Activated naive CD4-positive, alpha-beta T cell treated with anti-CD3 and anti-CD28 coated beads, Interleukin-2, amount 50 U/mL, for 24 hours (primary cell): ENCODE data around the gene AP2A2.

Experiments used
- H3K27ac Mint-ChIP-seq: one replicate; pipeline ENCODE4 v1.8.0; 2021; ENCODE audit warnings: mild to moderate bottlenecking, mixed read lengths
- H3K27me3 Mint-ChIP-seq: one replicate; pipeline ENCODE4 v1.8.0; 2021; ENCODE audit warnings: mixed read lengths
- H3K36me3 Mint-ChIP-seq: one replicate; pipeline ENCODE4 v1.8.0; 2021; ENCODE audit warnings: mixed read lengths
- H3K4me1 Mint-ChIP-seq: one replicate; pipeline ENCODE4 v1.8.0; 2021; ENCODE audit warnings: mixed read lengths
- H3K4me3 Mint-ChIP-seq: one replicate; pipeline ENCODE4 v1.8.0; 2021; ENCODE audit warnings: mild to moderate bottlenecking, mixed read lengths
- H3K9me3 Mint-ChIP-seq: one replicate; pipeline ENCODE4 v1.8.0; 2021; ENCODE audit warnings: mixed read lengths

Gene AP2A2

DNA sequence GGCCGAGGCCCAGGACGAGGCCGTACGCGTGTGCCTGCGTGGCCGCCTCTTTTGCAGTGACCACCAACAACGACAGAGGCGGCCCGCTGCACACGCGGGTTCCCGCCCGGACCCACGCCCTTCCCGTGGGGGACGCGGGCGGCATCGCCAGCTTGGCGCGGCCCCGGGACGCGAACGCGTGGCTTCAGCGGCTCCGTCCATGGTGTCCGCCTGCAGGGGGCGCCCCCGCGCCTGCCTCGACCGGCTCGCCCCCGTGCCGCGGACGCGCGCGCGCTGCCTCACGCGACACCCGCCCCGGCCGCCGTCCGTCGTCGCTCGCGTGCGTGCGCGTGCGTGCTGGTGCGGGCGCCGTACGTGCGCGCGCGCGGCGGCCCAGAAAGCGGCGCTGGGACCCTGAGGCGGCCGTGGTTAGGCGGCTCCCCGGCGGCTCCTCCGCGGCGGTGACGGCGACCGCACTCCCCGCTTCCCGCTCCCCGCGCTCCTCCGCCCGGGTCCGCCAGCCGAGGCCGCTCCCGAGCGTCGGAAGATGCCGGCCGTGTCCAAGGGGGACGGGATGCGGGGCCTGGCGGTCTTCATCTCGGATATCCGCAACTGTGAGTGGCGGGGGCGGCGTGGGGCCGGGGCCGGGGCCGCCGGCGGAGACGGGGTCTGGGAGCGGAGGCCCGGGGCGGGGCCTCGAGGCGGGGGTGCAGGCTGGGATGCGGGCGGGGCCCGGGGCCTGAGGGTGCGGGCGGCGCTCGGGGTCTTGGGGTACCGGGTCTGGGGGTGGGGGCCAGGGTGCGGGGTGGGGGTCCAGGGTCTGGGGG lies at the start of gene AP2A2:
Gene AP2A2 (plus strand): TSS at position 375 of the 806 bp plus-strand sequence. CDS start 152 bp downstream, at position 527.
- H3K4me3 Mint-ChIP-seq = peak within 1 kb of the TSS; percentile 88
- no peaks in the 10 kb centered on the region for H3K36me3 Mint-ChIP-seq
- H3K9me3 Mint-ChIP-seq = no peaks in the 10 kb centered on the region
- H3K27me3 Mint-ChIP-seq = no peaks in the 10 kb centered on the region
- peak within 1 kb of the TSS; percentile 83 for H3K27ac Mint-ChIP-seq
- peaks cover 32% of the 10 kb centered on the region for H3K4me1 Mint-ChIP-seq

GRCh38 chr11:876545-876944 lies 49.1 kb upstream of the AP2A2 start:
- Mint-ChIP-seq H3K27ac (no peak overlapping the region), H3K9me3 (no peaks in the 10 kb centered on the region), H3K36me3 (peaks cover 8% of the 10 kb centered on the region), H3K4me3 (no peak overlapping the region), H3K4me1 (no peaks in the 10 kb centered on the region), H3K27me3 (no peaks in the 10 kb centered on the region)

DNA sequence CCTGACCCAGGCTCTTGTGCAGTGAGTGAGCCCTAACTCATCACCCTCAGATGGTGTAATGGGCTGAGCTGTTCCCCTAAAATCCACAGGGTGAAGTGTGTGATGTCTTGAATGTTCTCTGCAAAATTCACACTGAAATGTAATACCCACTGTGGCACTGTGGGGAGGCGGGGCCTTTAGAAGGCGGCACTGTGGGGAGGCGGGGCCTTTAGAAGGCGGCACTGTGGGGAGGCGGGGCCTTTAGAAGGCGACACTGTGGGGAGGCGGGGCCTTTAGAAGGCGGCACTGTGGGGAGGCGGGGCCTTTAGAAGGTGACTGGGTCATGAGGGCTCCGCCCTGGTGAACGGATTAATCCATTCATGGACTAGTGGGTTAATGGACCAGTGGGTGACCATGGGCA lies 48.1 kb upstream of the AP2A2 start:
- H3K27me3 Mint-ChIP-seq = no peaks in the 10 kb centered on the region
- H3K4me3 Mint-ChIP-seq = no peak overlapping the region
- no peaks in the 10 kb centered on the region for H3K9me3 Mint-ChIP-seq
- H3K36me3 Mint-ChIP-seq = peaks cover 14% of the 10 kb centered on the region
- no peaks in the 10 kb centered on the region for H3K4me1 Mint-ChIP-seq
- no peak overlapping the region for H3K27ac Mint-ChIP-seq

- H3K27ac Mint-ChIP-seq = no peak overlapping the region
- peaks cover 12% of the 10 kb centered on the region for H3K36me3 Mint-ChIP-seq
- H3K4me1 Mint-ChIP-seq = no peaks in the 10 kb centered on the region
- H3K4me3 Mint-ChIP-seq = no peak overlapping the region
- no peaks in the 10 kb centered on the region for H3K27me3 Mint-ChIP-seq
- H3K9me3 Mint-ChIP-seq = no peaks in the 10 kb centered on the region
Observed at GRCh38 chr11:880447-880846, 45.2 kb upstream of the AP2A2 start.

GRCh38 chr11:882596-882995 lies 43.1 kb upstream of the AP2A2 start:
- Mint-ChIP-seq H3K36me3 (peaks cover 13% of the 10 kb centered on the region), H3K4me1 (no peaks in the 10 kb centered on the region)

GRCh38 chr11:883527-883926 lies 42.1 kb upstream of the AP2A2 start:
- no peaks in the 10 kb centered on the region for H3K9me3 Mint-ChIP-seq
- peaks cover 11% of the 10 kb centered on the region for H3K36me3 Mint-ChIP-seq
- H3K27me3 Mint-ChIP-seq = no peaks in the 10 kb centered on the region
- H3K27ac Mint-ChIP-seq = no peak overlapping the region
- H3K4me1 Mint-ChIP-seq = no peaks in the 10 kb centered on the region
- no peak overlapping the region for H3K4me3 Mint-ChIP-seq

More at GRCh38 chr11:882596-882995, 43.1 kb upstream of the AP2A2 start:
- Mint-ChIP-seq H3K27ac (peak overlapping the region; percentile 70), H3K9me3 (no peaks in the 10 kb centered on the region), H3K27me3 (no peaks in the 10 kb centered on the region), H3K4me3 (no peak overlapping the region)

GRCh38 chr11:884578-885070 lies 41.0 kb upstream of the AP2A2 start:
- Mint-ChIP-seq H3K27ac (no peak overlapping the region), H3K27me3 (no peaks in the 10 kb centered on the region), H3K9me3 (no peaks in the 10 kb centered on the region), H3K4me1 (no peaks in the 10 kb centered on the region), H3K36me3 (peaks cover 11% of the 10 kb centered on the region), H3K4me3 (no peak overlapping the region)

GRCh38 chr11:886568-886967 lies 39.1 kb upstream of the AP2A2 start:
- no peaks in the 10 kb centered on the region for H3K9me3 Mint-ChIP-seq
- peaks cover 9% of the 10 kb centered on the region for H3K36me3 Mint-ChIP-seq
- H3K4me3 Mint-ChIP-seq = no peak overlapping the region
- no peak overlapping the region for H3K27ac Mint-ChIP-seq
- H3K27me3 Mint-ChIP-seq = no peaks in the 10 kb centered on the region
- H3K4me1 Mint-ChIP-seq = no peaks in the 10 kb centered on the region

GRCh38 chr11:887589-887988 lies 38.1 kb upstream of the AP2A2 start:
- Mint-ChIP-seq H3K4me1 (no peaks in the 10 kb centered on the region), H3K27me3 (no peaks in the 10 kb centered on the region), H3K27ac (no peak overlapping the region), H3K36me3 (peaks cover 3% of the 10 kb centered on the region), H3K4me3 (no peak overlapping the region), H3K9me3 (no peaks in the 10 kb centered on the region)

DNA sequence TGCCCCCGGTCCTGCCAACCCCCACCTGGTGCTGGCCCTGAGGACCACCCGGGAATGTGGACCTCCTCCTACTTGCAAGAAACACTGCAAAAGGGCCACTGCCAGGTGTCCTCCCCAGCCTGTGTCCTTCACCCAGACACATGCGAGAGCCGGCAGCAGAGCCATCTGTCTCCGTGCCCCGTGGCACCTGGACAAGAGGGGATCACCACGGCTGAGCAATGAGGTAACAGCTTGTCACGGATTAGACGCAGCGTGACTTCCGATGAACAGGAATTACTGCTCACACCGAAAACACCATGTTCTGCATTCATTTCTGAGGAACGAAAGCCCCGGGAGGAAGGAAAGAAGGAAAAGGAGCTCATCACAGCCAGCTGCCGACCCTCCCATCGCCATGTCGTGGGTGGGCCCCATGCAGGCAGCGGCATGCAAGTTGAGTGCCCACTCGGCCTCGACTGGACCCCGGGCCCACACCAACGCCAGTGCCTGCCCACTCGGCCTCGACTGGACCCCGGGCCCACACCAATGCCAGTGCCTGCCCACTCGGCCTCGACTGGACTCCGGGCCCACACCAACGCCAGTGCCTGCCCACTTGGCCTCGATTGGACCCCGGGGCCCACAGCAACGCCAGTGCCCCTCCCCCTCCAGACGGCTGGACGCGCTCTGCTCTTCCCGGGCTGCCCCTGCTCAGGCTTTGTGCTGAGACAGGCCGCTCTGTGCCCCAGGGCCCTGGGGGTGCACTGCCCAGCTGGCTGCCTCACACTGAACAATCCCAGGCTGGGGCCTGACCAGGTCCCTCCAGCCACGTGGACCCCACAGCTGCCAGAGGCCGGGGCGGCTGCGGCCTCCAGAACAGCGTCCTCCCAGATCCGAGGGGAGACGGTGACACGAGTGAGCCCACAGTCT lies 37.1 kb upstream of the AP2A2 start:
- Mint-ChIP-seq H3K9me3 (no peaks in the 10 kb centered on the region), H3K27ac (no peak overlapping the region), H3K4me3 (no peak overlapping the region), H3K4me1 (no peaks in the 10 kb centered on the region), H3K27me3 (no peaks in the 10 kb centered on the region), H3K36me3 (peaks cover 3% of the 10 kb centered on the region)

GRCh38 chr11:889257-889656 lies 36.4 kb upstream of the AP2A2 start:
- H3K27ac Mint-ChIP-seq = no peak overlapping the region
- no peaks in the 10 kb centered on the region for H3K4me1 Mint-ChIP-seq
- no peak overlapping the region for H3K4me3 Mint-ChIP-seq
- H3K27me3 Mint-ChIP-seq = no peaks in the 10 kb centered on the region
- no peaks in the 10 kb centered on the region for H3K9me3 Mint-ChIP-seq
- peaks cover 3% of the 10 kb centered on the region for H3K36me3 Mint-ChIP-seq

GRCh38 chr11:889687-890475 lies 35.8 kb upstream of the AP2A2 start:
- Mint-ChIP-seq H3K27ac (no peak overlapping the region), H3K27me3 (no peaks in the 10 kb centered on the region), H3K4me3 (no peak overlapping the region), H3K36me3 (peaks cover 3% of the 10 kb centered on the region), H3K9me3 (no peaks in the 10 kb centered on the region), H3K4me1 (no peaks in the 10 kb centered on the region)

DNA sequence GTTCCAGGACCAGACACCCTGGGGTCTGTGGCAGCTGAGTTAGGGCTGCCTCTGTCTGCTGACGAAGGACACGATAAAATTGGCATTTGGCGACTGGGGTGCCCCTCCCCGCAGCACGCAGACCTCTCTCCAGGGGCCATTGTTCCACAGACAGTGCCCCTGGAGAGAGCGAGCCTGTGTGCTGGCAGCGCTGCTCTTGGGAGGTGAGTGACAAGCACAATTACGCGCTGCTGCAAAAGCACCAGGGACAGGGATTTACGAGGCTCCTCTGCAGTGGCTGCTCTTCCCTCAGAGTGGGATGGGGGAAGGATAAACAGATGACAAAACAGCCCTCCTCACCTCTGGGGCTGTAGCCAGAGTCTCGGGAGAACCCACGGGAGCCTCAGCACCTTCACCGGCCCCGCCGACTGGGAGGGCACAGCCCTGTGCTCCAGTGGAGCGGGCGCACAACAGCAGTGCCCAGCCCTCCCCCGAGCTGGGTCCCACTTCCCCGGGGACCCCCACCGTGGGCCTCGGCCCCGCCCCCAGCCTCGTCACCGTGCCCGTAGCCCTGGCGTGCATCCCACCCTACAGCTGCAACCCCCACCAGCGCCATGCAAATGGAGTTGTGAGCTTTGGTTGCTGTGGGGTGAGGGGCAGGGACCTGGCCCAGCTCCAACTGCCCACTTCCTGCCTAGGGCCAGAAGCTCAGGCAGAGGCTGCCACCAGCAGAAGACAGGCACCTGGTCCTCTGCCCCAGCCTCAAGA lies 34.7 kb upstream of the AP2A2 start:
- H3K4me1 Mint-ChIP-seq = no peaks in the 10 kb centered on the region
- H3K27me3 Mint-ChIP-seq = no peaks in the 10 kb centered on the region
- no peaks in the 10 kb centered on the region for H3K36me3 Mint-ChIP-seq
- H3K27ac Mint-ChIP-seq = no peak overlapping the region
- H3K9me3 Mint-ChIP-seq = no peaks in the 10 kb centered on the region
- no peak overlapping the region for H3K4me3 Mint-ChIP-seq

DNA sequence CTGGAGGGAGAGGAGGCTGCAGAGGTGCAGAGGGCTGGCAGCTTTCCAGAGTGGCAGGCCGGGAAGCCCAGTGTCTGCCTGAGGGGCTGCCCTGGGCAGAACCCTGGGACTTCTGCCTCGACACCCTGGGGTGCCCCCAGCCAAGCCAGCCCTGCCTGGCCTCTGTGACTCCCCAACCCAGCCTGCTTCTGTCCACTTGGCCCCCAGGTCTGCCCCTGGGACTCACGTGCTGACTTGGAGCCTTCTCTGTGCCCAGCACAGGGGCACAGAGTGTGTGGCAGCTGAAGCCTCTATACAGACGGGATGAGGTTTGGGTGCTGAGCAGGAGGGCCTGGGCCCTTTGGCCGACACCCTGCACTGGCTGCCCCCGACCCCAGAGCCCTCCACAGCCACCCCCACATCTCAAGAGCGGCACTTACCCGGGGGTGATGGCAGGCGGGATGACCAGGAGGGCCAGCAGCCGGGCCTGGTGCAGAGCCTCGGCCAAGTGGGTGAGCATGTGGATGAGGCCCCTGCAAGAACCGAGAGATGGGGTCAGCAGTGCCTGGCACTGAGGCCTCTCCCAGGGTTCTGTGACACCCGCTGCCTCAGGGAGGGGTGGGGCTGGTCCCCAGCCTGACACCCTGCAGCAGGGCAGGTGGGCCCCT lies 32.5 kb upstream of the AP2A2 start:
- Mint-ChIP-seq H3K27me3 (no peaks in the 10 kb centered on the region), H3K27ac (no peak overlapping the region), H3K36me3 (no peaks in the 10 kb centered on the region), H3K4me1 (no peaks in the 10 kb centered on the region), H3K4me3 (no peak overlapping the region), H3K9me3 (no peaks in the 10 kb centered on the region)
